Adrenal gland (tissue), 12 donors: Measurements from ENCODE around the gene INHBA. TPM values are rescaled to one million over a fixed set of nuclear protein-coding genes. Genes with fewer than 3 reads are reported as not detected.

Experiments
- DNase-seq, 7 donors: peaks; one replicate each; pipeline ENCODE4 v3.0.0-alpha.2; 2019 to 2020
- H3K27ac ChIP-seq, 5 donors: fragments of 200-600 bp; sonication (generic) in 4 of 5; 1 replicate in 3 of 5; 2 replicates in 2 of 5; pipeline versions ENCODE4 v1.5.1 to v1.8.0; 2016 to 2020; ENCODE audit warnings: mild to moderate bottlenecking in 1 of 5
- H3K27me3 ChIP-seq: fragments of 200-600 bp; 2 replicates; pipeline ENCODE4 v1.8.0; 2021
- H3K36me3 ChIP-seq, 2 donors: fragments of 200-600 bp; replicated peaks in 1 of 2; 1 replicate in 1 of 2; 2 replicates in 1 of 2; pipeline versions ENCODE4 v1.5.1 to v1.8.0; 2018 to 2022
- H3K4me1 ChIP-seq, 2 donors: fragments of 200-600 bp; replicated peaks in 1 of 2; 1 replicate in 1 of 2; 2 replicates in 1 of 2; pipeline versions ENCODE4 v1.5.1 to v1.8.0; 2018 to 2021
- H3K4me3 ChIP-seq, 4 donors: fragments of 200-600 bp; sonication (generic) in 3 of 4; one replicate each; pipeline ENCODE4 v1.5.1; 2016 to 2018
- H3K9me3 ChIP-seq, 3 donors: fragments of 200-600 bp; sonication (generic) in 1 of 3; replicated peaks in 1 of 3; 1 replicate in 2 of 3; 2 replicates in 1 of 3; pipeline versions ENCODE4 v1.5.1 to v1.8.0; 2016 to 2021
- POLR2A ChIP-seq, 2 donors: fragments of 450-650 bp; IDR thresholded peaks; one replicate each; pipeline ENCODE4 v1.6.1; 2017; ENCODE audit warnings: antibody characterized with exemption in 2 of 2, mild to moderate bottlenecking in 2 of 2, moderate library complexity in 1 of 2
- WGBS, 4 donors: extraction: QIAGEN DNeasy Blood & Tissue Kit in 2 of 4; methylation state at CpG; one replicate each; pipeline versions ENCODE4 v1.1.5 to v1.1.7; 2013 to 2017; 5-methylcytosine and 5-hydroxymethylcytosine counted together
- intact Hi-C, 2 donors: fragments of 100-400 bp; cut with DNase I; formaldehyde crosslinking; loops; one replicate each; pipeline versions ENCODE4 v1.14.1 to v1.15.0; 2022 to 2023
- polyA plus RNA-seq, 3 donors: library from polyadenylated mRNA; stranded (reverse); fragments of 200-250 nt in 2 of 3; fragments of 350-450 nt in 1 of 3; fragmentation: Illumina TruSeq in 1 of 3; extraction: RNeasy Lipid Tissue Mini Kit (QIAGEN cat#74804) in 1 of 3; gene quantifications; one replicate each; pipeline ENCODE4 v1.2.3, GENCODE V29; 2013 to 2014
- total RNA-seq, 9 donors: library from RNA; depleted of rRNA in 4 of 9; stranded (reverse); fragments of >200 nt in 4 of 9; fragments of 120-200 nt in 1 of 9; fragmentation: NEBNext Ultra II Directional in 1 of 9; extraction: Animal tissue kit (Norgen Biotek cat#: 25700) in 1 of 9; gene quantifications; one replicate each; pipeline versions ENCODE4 v1.1.0 to v1.2.4, GENCODE V29; 2013 to 2023
- TF ChIP-seq, protein P1 (sequence below), 6 experiments: fragments of 450-650 bp in 4 of 6; fragments of 200-600 bp in 2 of 6; sonication (generic) in 1 of 6; IDR thresholded peaks; 1 replicate in 5 of 6; 2 replicates in 1 of 6; pipeline versions ENCODE4 v1.5.1 to v1.8.0; 2016 to 2021; ENCODE audit warnings: antibody characterized with exemption in 6 of 6, mild to moderate bottlenecking in 2 of 6, moderate library complexity in 1 of 6
- donor health status: healthy with polysubstance abuse.
- donor health status: Bipolar disorder and iron deficiency.
- donor health status: DM: yes; HTN: yes; CAD: no.
- donor health status: DM: no; HTN: no; CAD: no.
- donor health status: DM: no; HTN: no; CAD: no.
- donor health status: DM: yes; HTN: yes; CAD: no.

INHBA gene
- total and polyA plus RNA-seq, 12 donors: 0.35 to 4.1 (median 0.89) TPM

DNA sequence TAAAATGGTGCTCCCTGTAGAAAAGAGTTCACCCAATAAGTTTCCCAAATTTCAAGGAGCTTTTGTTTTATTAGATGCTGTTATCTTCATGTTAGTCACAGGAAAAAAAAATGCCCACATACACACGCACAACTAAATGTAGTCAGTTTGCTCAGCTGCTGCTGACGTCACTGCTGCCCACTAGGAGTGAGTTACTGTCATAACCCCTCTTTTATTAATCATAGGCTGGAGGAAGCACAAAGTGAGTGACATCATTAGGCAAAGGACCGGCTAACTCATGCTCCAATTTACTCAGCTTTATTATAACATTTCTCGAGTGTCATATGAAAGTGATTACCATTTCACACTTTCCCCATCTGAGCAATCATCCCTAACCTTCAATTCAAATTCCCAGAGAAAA, 6.7 kb upstream of the INHBA start:
- peaks cover 0 to 7% of the 10 kb centered on the region in 2 donors for H3K4me1 ChIP-seq
- H3K27ac ChIP-seq: no peak overlapping the region
- no peak for DNase-seq
- no peak overlapping the region for H3K4me3 ChIP-seq
- no peaks in the 10 kb centered on the region for H3K27me3 ChIP-seq
- no peaks in the 10 kb centered on the region for H3K36me3 ChIP-seq
- no peak for TF ChIP-seq POLR2A (IDR thresholded peaks at IDR 0.05)
- TF ChIP-seq, protein P1, sequence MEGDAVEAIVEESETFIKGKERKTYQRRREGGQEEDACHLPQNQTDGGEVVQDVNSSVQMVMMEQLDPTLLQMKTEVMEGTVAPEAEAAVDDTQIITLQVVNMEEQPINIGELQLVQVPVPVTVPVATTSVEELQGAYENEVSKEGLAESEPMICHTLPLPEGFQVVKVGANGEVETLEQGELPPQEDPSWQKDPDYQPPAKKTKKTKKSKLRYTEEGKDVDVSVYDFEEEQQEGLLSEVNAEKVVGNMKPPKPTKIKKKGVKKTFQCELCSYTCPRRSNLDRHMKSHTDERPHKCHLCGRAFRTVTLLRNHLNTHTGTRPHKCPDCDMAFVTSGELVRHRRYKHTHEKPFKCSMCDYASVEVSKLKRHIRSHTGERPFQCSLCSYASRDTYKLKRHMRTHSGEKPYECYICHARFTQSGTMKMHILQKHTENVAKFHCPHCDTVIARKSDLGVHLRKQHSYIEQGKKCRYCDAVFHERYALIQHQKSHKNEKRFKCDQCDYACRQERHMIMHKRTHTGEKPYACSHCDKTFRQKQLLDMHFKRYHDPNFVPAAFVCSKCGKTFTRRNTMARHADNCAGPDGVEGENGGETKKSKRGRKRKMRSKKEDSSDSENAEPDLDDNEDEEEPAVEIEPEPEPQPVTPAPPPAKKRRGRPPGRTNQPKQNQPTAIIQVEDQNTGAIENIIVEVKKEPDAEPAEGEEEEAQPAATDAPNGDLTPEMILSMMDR (IDR thresholded peaks at IDR 0.05): no peak
- intact Hi-C loops: loop anchor here in 1 of 2 donors (10.0 kb wide), 1 partner anchor 705 kb away; no protein-coding TSS in a partner anchor
- H3K9me3 ChIP-seq: no peaks in the 10 kb centered on the region
- WGBS, 4 donors: 59 to 67% (median 60%) methylated on average over 4 of the region's 4 CpGs

GRCh38 chr7:41708581-41709358, 5.9 kb upstream of the INHBA start:
- WGBS, 4 donors: 72 to 78% (median 76%) methylated on average over 8 of the region's 8 CpGs
- no peak for TF ChIP-seq POLR2A (IDR thresholded peaks at IDR 0.05)
- TF ChIP-seq, protein P1 (IDR thresholded peaks at IDR 0.05): no peak
- H3K4me3 ChIP-seq: no peak overlapping the region
- no peaks in the 10 kb centered on the region for H3K27me3 ChIP-seq
- H3K27ac ChIP-seq: no peak overlapping the region
- no peak for DNase-seq
- H3K4me1 ChIP-seq: peaks cover 0 to 7% of the 10 kb centered on the region in 2 donors
- intact Hi-C loops: loop anchor here in 1 of 2 donors (10.0 kb wide), 1 partner anchor 704 kb away; no protein-coding TSS in a partner anchor
- no peaks in the 10 kb centered on the region for H3K9me3 ChIP-seq
- H3K36me3 ChIP-seq: no peaks in the 10 kb centered on the region

- WGBS, 4 donors: 77 to 83% (median 81%) methylated on average over 18 of the region's 18 CpGs
These were observed 3.5 kb upstream of the INHBA start for GRCh38 chr7:41706228-41706930.

More at GRCh38 chr7:41706228-41706930, 3.5 kb upstream of the INHBA start:
- TF ChIP-seq, protein P1 (IDR thresholded peaks at IDR 0.05): no peak
- no peak for TF ChIP-seq POLR2A (IDR thresholded peaks at IDR 0.05)
- intact Hi-C loops: loop anchor here in 1 of 2 donors (10.0 kb wide), 1 partner anchor 702 kb away; no protein-coding TSS in a partner anchor
- Histone ChIP-seq H3K27me3 (no peaks in the 10 kb centered on the region), H3K27ac (peak overlapping the region in 1 of 5 donors; percentile 85), H3K4me3 (no peak overlapping the region), H3K36me3 (no peaks in the 10 kb centered on the region), H3K9me3 (no peaks in the 10 kb centered on the region), H3K4me1 (peaks cover 0 to 7% of the 10 kb centered on the region in 2 donors)
- DNase-seq: no peak
